C4-2B (cell line): ENCODE results near the gene CYTL1.

Source experiments
- CTCF ChIP-seq: fragments of 450-650 bp; conservative IDR thresholded peaks from 2 replicates; pipeline ENCODE4 v1.5.1; 2017; ENCODE audit warnings: mild to moderate bottlenecking
- ZFX ChIP-seq: fragments of 450-650 bp; IDR thresholded peaks from 2 replicates; pipeline ENCODE4 v1.6.1; 2017

GRCh38 chr4:4994312-4995097 is 24.8 kb downstream of the CYTL1 start:
- TF ChIP-seq CTCF = no peak
- TF ChIP-seq ZFX = no peak
